ENCODE results near the gene HMCES. TPM values are rescaled to one million over a fixed set of nuclear protein-coding genes. Genes with fewer than 3 reads are reported as not detected.
"Not testable (repeated sequence)": the region's sequence is repeated elsewhere in the genome, so short reads cannot be mapped to it uniquely, and the experiment has no call there.

The HMCES gene
- total RNA-seq, 1 donor from 2014 or later = 42.7 TPM

DNA sequence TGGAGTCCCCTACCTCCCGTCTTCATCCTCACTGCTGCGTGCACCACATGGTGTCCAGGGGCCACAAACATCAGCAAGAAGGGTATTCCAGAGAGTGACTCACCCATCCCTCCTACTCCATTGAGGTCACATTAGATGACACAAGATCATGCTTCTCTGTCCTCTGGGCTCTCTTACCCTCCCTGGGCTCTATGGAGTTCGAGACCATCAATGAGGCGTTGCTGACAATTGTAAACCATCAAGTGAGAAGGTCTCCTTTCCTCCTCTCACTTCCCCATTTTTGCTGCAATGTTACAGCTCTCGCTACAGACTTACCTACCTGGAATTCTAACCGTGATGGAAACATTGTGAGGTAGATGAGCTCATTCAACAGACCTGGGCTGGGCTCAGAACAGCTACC, 51.7 kb downstream of the HMCES start:
- intact Hi-C loops (cut with DNase I) = no loop called here
- no peak for DNase-seq

DNA sequence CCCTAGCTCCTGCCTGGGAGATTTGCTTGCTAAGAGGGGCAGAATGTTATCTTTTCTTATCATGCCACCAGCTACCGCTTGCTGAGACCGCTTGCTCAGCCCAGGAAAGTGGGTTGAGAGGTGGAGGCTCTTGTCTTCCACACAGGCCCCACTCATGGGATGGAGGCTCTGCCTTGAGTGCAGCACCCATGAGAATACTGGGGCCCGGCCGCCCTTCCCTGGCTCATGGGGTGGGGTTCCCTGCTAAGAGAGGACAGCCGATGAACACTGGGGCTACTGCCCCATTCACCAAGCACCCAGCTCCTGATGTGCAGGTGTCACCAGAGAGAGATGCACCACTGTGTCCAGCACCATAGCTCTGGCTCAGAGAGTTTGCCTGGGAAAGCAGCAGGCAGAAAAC, 55.2 kb downstream of the HMCES start:
- no peak for ATAC-seq (ENCODE audit: poor library complexity)
- no peak for DNase-seq
- intact Hi-C loops (cut with DNase I) = no loop called here

More for the DNA sequence above, 51.7 kb downstream of the HMCES start:
- no peak for ATAC-seq (ENCODE audit: poor library complexity)

DNA sequence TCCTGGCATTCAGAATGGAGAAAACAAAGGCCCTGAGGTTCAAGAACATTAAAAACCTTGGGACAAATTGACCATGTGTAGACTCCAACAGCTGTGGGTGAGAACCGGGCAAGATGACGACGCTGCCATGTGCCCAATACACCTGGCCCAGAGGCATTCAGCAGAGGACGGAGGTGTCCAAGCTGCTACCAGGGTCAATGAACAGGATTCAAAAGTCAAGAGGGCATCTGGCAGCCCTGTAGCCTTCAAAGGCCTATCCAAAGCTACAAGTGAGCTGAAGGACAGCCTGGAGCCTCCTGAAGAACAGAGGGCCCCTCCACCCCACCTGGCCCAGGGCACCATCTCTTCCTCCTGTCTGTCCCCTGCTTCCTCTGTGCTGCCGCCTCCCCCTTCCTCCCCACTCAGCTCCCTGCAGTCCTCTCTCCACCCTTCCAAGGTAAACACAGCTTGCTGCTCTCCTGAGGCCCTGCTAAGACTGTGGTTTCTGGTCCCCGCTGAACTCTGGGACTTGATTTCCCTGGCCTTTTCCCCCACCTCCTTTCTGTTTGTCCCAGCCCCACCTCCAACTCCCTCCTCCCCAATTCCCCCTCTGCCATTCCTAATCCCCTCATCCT, 57.5 kb downstream of the HMCES start:
- DNase-seq (no peak), ATAC-seq (ENCODE audit: poor library complexity) (no peak)
- intact Hi-C loops (cut with DNase I) = no loop called here

GRCh38 chr3:129337719-129338118, 59.0 kb downstream of the HMCES start:
- DNase-seq; ATAC-seq (ENCODE audit: poor library complexity); intact Hi-C loops (cut with DNase I): not testable (repeated sequence)

DNA sequence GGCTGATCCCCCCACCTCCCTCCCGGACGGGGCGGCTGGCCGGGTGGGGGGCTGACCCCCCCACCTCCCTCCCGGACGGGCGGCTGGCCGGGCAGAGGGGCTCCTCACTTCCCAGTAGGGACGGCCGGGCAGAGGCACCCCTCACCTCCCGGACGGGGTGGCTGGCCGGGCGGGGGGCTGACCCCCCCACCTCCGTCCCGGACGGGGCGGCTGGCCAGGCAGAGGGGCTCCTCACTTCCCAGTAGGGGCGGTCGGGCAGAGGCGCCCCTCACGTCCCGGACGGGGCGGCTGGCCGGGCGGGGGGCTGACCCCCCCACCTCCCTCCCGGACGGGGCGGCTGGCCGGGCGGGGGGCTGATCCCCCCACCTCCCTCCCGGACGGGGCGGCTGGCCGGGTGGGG, 60.5 kb downstream of the HMCES start:
- intact Hi-C loops (cut with DNase I); ATAC-seq (ENCODE audit: poor library complexity); DNase-seq: not testable (repeated sequence)

DNA sequence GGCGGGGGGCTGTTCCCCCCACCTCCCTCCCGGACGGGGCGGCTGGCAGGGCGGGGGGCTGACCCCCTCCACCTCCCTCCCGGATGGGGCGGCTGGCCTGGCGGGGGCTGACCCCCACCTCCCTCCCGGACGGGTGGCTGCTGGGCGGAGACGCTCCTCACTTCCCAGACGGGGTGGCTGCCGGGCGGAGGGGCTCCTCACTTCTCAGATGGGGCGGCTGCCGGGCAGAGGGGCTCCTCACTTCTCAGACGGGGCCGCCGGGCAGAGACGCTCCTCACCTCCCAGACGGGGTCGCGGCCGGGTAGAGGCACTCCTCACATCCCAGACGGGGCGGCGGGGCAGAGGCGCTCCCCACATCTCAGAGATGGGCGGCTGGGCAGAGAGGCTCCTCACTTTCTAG, 61.2 kb downstream of the HMCES start:
- intact Hi-C loops (cut with DNase I); ATAC-seq (ENCODE audit: poor library complexity); DNase-seq: not testable (repeated sequence)

GRCh38 chr3:129341331-129342141, 62.9 kb downstream of the HMCES start:
- intact Hi-C loops (cut with DNase I) = no loop called here
- DNase-seq (no peak), ATAC-seq (ENCODE audit: poor library complexity) (no peak)

DNA sequence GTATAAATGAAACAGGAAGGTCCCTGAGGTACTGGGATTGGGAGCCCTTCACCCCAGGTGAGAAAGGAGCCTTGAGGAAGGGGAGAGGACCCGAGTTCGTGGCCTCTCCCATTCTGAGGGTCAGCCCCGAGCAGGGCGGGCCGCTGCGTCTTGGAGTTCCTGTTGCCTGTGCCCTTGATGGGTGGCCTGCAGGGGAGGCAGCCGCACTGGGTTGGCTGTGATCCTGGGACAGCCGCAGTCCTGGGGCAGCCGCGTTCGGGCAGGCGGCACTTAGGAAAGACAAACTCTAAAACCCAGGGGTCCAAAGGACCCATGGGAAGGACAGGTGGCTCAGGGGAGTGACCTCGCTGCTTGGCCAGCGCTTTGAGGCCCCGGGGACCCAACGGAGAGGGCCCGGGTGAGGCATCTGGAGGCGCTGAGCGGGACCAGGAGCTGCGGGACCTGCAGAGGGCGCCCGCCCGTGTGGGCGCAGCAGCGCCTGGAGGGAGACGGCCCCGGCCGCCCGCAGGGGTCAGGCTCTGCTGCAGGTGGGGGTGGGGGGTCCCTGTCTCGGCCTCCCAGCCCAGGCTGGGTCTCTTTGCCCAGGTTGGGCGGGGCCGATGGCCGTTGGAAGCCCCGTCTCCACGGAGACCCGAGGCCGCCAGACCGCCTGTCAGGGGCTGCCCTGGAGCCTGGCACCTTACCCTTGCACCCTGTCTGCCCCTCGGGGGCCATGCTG, 65.1 kb downstream of the HMCES start:
- ATAC-seq (ENCODE audit: poor library complexity) = peak; percentile 86
- peak; percentile 61 for DNase-seq
- intact Hi-C loops (cut with DNase I) = no loop called here

DNA sequence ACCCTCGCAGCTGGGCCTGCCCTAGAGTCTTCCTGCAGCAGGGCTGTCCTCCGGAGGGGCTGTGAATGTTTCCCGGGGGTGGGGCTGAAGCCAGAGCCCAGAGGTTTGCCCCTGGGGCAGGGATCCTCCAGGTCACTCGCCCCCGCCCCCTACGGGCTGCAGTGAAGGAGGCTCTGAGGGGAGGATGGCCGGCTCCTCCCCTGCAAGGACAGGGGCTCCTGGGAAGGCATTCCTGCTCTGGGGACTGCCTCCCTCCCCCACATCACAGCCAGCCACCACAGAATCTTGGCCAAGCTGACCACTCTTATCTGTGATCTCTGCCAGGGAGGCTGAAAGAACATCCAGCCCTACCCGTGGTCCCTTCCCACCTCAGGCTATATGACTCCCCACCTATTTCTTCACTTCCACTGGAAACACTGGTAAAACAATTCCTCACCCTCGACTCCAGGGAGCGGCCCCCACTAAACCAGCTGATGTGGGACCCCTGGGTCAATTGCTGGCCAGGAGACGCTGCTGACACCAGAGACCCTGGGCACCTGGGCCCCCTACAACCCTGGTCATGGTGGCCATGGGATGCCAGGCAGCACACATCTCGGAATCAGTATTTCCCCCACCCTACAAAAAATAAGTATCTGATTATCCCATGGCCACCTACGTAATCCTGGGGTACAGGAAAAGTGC, 66.0 kb downstream of the HMCES start:
- DNase-seq (no peak), ATAC-seq (ENCODE audit: poor library complexity) (peak; percentile 18)
- intact Hi-C loops (cut with DNase I) = no loop called here

GRCh38 chr3:129345281-129345680, 66.6 kb downstream of the HMCES start:
- DNase-seq (no peak), ATAC-seq (ENCODE audit: poor library complexity) (no peak)
- intact Hi-C loops (cut with DNase I) = no loop called here

- ATAC-seq (ENCODE audit: poor library complexity) (peak; percentile 40), DNase-seq (no peak)
- intact Hi-C loops (cut with DNase I) = no loop called here
Measured at GRCh38 chr3:129345971-129346370, 67.3 kb downstream of the HMCES start.

DNA sequence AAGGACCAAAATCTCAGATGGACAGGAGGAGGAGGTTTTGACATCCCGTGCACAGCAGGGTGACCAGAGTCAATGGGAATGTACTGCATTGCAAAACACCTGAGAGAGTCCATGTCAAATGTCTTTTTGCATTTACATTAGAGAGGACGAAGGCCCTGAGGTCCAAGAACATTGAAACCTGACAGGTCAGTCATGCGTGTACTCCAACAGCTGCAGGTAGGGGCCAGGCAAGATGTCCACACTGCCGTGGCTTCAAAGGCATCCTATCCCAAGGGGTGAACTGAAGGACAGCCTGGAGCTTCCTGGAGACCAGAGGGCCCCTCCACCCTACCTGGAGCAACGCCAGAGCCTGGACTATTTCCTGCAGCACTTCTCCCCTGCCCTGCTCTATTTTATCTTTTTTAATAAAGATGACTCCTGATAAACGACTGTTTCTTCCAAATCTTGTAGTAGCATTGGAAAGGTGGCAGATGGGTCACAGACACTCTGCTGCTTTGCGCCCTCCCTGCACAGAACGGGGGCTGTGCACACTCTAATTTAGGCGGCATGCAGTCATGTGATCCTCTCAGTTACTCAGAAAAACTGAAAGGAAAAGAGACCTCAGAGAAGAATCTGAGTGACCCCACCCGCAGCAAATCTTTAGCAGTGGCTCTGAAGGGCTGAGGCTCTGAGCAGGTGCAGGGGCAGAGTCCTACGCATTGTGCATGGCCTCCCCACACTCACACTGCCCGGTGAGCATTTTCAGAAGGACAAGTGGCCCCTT, 68.2 kb downstream of the HMCES start:
- ATAC-seq (ENCODE audit: poor library complexity) (no peak), DNase-seq (no peak)
- intact Hi-C loops (cut with DNase I) = no loop called here

DNA sequence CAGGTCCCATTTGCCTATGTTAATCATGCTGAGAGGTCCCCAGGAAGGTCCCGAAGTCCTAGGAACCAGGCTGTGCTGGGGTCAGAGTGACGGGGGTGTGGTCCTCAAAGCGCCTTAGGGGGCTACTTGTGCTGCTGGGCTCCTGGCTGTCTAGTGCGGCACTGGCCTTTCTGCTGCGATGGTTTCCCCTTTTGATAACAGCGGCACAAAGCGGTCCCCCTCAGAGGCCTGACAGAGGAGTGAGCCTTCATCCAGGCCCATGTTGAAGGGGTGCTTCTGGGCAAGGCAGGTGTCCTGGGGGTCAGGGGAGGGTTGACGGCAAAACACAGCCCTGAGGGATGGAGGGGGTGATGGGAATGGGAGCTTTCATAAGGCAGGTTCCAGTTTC, 68.8 kb downstream of the HMCES start:
- no peak for ATAC-seq (ENCODE audit: poor library complexity)
- intact Hi-C loops (cut with DNase I) = no loop called here
- DNase-seq = no peak

- no peak for ATAC-seq (ENCODE audit: poor library complexity)
- DNase-seq = no peak
- intact Hi-C loops (cut with DNase I) = no loop called here
Measured at GRCh38 chr3:129348734-129349133, 70.1 kb downstream of the HMCES start.

DNA sequence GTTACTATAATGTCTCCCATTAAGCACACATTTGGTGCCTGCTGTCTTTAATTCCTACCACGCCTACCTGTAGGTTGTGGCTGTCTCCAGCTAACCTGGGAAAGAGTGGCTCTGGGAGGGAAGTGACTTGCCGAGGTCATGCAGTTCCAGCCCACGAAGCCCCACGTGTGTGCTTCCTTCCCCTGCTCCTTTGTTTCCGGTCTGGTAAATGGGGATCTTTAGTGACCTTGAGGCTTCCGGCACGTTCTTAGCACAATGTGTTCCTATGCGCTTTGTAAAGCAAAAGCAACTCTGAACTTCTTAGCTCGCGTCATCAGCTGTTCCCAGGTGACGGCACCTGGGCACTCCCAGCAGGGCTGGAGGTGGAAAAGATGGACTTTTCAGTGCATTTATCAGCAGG, 70.5 kb downstream of the HMCES start:
- DNase-seq; intact Hi-C loops (cut with DNase I); ATAC-seq (ENCODE audit: poor library complexity): not testable (repeated sequence)

DNA sequence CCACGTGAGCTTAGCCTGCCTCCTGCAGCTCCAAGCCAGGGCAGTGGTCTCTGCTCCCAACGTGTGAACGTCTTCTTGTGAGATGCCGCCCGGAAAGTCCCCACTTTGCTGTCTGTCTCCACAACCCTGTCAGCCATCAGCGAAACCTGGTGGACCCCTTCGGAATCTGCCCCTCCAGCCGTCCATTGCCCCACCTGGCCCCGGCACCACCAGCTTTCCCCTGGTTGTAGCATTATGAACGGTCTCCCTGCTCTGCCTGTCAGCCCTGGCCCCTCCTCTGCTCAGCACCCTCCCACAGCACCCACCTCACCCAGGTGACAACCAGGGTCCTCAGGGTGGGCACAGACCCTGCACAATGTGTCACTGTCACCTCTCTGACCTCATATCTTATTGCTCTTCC, 71.1 kb downstream of the HMCES start:
- no peak for ATAC-seq (ENCODE audit: poor library complexity)

DNA sequence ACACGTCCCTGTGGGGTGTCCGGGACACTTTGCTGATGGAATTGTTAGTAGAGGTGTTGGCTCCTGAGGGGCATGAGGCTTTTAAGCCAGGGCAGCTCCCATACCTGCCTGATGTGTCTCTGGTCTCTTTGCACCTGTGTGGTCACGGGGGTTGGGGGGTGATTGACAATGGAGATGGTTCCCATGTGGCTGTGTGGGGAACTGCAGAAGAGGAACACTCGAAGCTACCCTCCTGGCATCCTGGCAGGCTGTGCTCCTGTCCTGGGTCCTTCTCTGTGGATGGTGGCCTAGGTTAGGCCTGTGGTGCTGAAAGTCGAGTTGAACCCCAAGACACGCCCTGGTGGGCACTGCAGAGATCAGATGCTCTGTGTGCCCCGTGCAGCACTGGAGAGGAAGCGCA, 73.4 kb downstream of the HMCES start:
- ATAC-seq (ENCODE audit: poor library complexity) (no peak), DNase-seq (no peak)
- intact Hi-C loops (cut with DNase I) = no loop called here

More for the DNA sequence above, 71.1 kb downstream of the HMCES start:
- DNase-seq = no peak
- intact Hi-C loops (cut with DNase I) = no loop called here
